OCI-LY1 (cell line): ENCODE results near the gene IRX1.

ENCODE experiments used
- H2AFZ ChIP-seq: fragments of 200-600 bp; sonication (generic), shearing (Covaris generic); 2 replicates; pipeline ENCODE4 v1.6.0; 2014; ENCODE audit warnings: antibody characterized with exemption, mild to moderate bottlenecking, low read length
- H3F3A ChIP-seq: fragments of 200-600 bp; sonication (generic), shearing (Covaris generic); 2 replicates; pipeline ENCODE4 v1.6.0; 2014; ENCODE audit warnings: mild to moderate bottlenecking, antibody characterized with exemption, low read length, moderate library complexity; ENCODE audit not compliant: insufficient read depth
- H3K27ac ChIP-seq: fragments of 200-600 bp; sonication (generic); 2 replicates; pipeline ENCODE4 v1.5.1; 2014; ENCODE audit warnings: low read length, mixed run types, mild to moderate bottlenecking, low read depth; ENCODE audit not compliant: poor library complexity, severe bottlenecking
- H3K27me3 ChIP-seq: fragments of 200-600 bp; sonication (generic); 2 replicates; pipeline ENCODE4 v1.6.0; 2014; ENCODE audit warnings: antibody characterized with exemption, mild to moderate bottlenecking, low read length, moderate library complexity; ENCODE audit not compliant: insufficient read depth
- H3K36me3 ChIP-seq: fragments of 200-600 bp; sonication (generic); 2 replicates; pipeline ENCODE4 v1.6.1; 2014; ENCODE audit warnings: mild to moderate bottlenecking, antibody characterized with exemption, low read length, moderate library complexity, mixed read lengths; ENCODE audit not compliant: insufficient read depth
- H3K4me1 ChIP-seq: fragments of 200-600 bp; sonication (generic); 2 replicates; pipeline ENCODE4 v1.5.1; 2014; ENCODE audit warnings: mild to moderate bottlenecking, low read length, moderate library complexity; ENCODE audit not compliant: insufficient read depth, severe bottlenecking
- H3K4me2 ChIP-seq: fragments of 200-600 bp; sonication (generic), shearing (Covaris generic); 2 replicates; pipeline ENCODE4 v1.6.1; 2014; ENCODE audit warnings: low read length
- H3K4me3 ChIP-seq: fragments of 200-600 bp; sonication (generic); 2 replicates; pipeline ENCODE4 v1.5.1; 2014; ENCODE audit warnings: low read length, low read depth, mild to moderate bottlenecking, mixed read lengths; ENCODE audit not compliant: poor library complexity, severe bottlenecking
- H3K79me2 ChIP-seq: fragments of 200-600 bp; shearing (Covaris generic); 2 replicates; pipeline ENCODE4 v1.6.1; 2016; ENCODE audit warnings: mixed run types, low read length, mixed read lengths; ENCODE audit not compliant: insufficient read depth
- H3K9ac ChIP-seq: fragments of 200-600 bp; sonication (generic), shearing (Covaris generic); 2 replicates; pipeline ENCODE4 v1.6.1; 2014; ENCODE audit warnings: mild to moderate bottlenecking, low read length, mixed read lengths
- H3K9me2 ChIP-seq: fragments of 200-600 bp; sonication (generic), shearing (Covaris generic); 2 replicates; pipeline ENCODE4 v1.6.1; 2014; ENCODE audit warnings: low read depth, mild to moderate bottlenecking, low read length, mixed read lengths
- H3K9me3 ChIP-seq: fragments of 200-600 bp; shearing (Covaris generic); 2 replicates; pipeline ENCODE4 v1.6.1; 2014; ENCODE audit warnings: low read length, mixed read lengths
- H4K20me1 ChIP-seq: fragments of 200-600 bp; sonication (generic), shearing (Covaris generic); 2 replicates; pipeline ENCODE4 v1.6.0; 2016; ENCODE audit warnings: mild to moderate bottlenecking, low read length; ENCODE audit not compliant: insufficient read depth
- EZH2 ChIP-seq: fragments of 200-600 bp; sonication (generic), shearing (Covaris generic); IDR thresholded peaks from 2 replicates; pipeline ENCODE4 v1.8.0; 2017; ENCODE audit warnings: borderline replicate concordance, mixed run types, mild to moderate bottlenecking, antibody characterized with exemption, low read length, moderate library complexity, mixed read lengths
- TF ChIP-seq, protein P1 (sequence below): fragments of 200-600 bp; sonication (generic), shearing (Covaris generic); IDR thresholded peaks from 2 replicates; pipeline ENCODE4 v1.5.1; 2017; ENCODE audit warnings: mild to moderate bottlenecking, antibody characterized with exemption, low read length, moderate library complexity, mixed read lengths

The IRX1 gene

DNA sequence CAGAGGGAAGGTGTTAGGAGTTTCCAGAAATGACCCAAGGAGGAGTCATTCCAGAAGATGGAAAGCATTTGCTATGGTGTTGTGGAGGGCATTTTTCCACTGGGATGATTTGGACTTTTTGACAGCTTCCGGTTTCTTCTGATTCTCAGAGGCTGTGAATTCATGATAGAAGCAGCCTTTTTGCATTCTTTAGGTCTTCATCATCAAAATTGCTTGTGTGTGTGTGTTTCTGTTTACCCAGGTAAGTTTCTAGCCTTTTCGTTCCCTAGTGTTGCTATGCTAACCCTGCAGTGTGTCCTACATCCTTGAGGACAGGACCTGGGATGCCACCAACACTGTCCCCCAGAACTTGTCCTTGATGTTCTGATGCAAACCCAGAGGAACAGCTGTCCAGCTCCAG, 19.6 kb downstream of the IRX1 start:
- Histone ChIP-seq H3K9me2 (no peaks in the 10 kb centered on the region), H3K27me3 (no peaks in the 10 kb centered on the region), H3K9ac (no peak overlapping the region), H3F3A (no peaks in the 10 kb centered on the region), H3K4me3 (no peak overlapping the region), H3K36me3 (no peaks in the 10 kb centered on the region), H3K9me3 (no peaks in the 10 kb centered on the region), H4K20me1 (no peaks in the 10 kb centered on the region), H3K4me1 (no peaks in the 10 kb centered on the region), H3K27ac (no peak overlapping the region), H3K79me2 (no peaks in the 10 kb centered on the region), H3K4me2 (no peak overlapping the region), H2AFZ (no peak overlapping the region)
- TF ChIP-seq EZH2: no peak
- TF ChIP-seq, protein P1, sequence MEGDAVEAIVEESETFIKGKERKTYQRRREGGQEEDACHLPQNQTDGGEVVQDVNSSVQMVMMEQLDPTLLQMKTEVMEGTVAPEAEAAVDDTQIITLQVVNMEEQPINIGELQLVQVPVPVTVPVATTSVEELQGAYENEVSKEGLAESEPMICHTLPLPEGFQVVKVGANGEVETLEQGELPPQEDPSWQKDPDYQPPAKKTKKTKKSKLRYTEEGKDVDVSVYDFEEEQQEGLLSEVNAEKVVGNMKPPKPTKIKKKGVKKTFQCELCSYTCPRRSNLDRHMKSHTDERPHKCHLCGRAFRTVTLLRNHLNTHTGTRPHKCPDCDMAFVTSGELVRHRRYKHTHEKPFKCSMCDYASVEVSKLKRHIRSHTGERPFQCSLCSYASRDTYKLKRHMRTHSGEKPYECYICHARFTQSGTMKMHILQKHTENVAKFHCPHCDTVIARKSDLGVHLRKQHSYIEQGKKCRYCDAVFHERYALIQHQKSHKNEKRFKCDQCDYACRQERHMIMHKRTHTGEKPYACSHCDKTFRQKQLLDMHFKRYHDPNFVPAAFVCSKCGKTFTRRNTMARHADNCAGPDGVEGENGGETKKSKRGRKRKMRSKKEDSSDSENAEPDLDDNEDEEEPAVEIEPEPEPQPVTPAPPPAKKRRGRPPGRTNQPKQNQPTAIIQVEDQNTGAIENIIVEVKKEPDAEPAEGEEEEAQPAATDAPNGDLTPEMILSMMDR: no peak

DNA sequence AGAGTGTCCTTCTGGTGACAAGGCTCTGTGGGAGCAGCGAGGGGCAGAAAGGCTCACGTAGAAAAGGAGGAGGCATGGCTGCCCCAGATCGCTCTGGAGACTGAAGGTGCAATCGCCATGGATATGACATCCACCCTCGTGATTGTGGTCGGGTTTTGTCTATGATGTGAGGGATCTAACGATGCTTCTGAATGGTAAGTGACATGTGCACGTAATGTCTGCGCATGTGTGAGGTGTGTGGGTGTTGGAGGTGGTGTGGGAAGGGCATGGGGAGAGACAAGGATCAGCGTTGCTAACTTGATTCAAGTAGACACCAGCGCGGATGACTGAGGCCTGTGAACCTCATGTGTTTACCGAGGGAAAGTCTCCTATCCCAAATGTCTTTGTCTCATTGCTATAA, 20.2 kb downstream of the IRX1 start:
- H2AFZ ChIP-seq: no peak overlapping the region
- no peaks in the 10 kb centered on the region for H3K9me2 ChIP-seq
- no peak overlapping the region for H3K4me2 ChIP-seq
- no peaks in the 10 kb centered on the region for H3F3A ChIP-seq
- H3K36me3 ChIP-seq: no peaks in the 10 kb centered on the region
- no peaks in the 10 kb centered on the region for H3K9me3 ChIP-seq
- no peaks in the 10 kb centered on the region for H3K4me1 ChIP-seq
- no peak overlapping the region for H3K4me3 ChIP-seq
- H3K79me2 ChIP-seq: no peaks in the 10 kb centered on the region
- no peaks in the 10 kb centered on the region for H4K20me1 ChIP-seq
- H3K27me3 ChIP-seq: no peaks in the 10 kb centered on the region
- no peak for TF ChIP-seq EZH2
- TF ChIP-seq, protein P1: no peak
- H3K9ac ChIP-seq: no peak overlapping the region
- no peak overlapping the region for H3K27ac ChIP-seq

DNA sequence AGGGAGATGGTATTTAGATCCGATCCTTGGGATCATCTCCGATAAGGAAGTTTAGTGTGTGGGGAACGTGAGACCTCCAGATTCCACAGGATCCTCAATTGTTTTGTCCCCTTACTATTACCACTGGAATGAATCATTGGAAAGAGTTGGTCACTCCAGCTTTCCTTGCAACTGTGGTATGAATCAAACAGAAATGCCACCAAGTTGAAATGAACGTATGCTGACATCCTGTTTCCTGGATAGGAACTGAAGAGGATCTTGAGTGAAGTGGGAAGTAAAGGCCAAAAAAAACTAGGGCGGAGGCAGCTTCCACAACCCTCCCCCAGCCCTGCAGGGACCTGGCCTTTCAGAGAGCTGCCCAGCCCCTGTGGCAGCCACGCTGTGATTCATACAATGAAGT, 23.9 kb downstream of the IRX1 start:
- H3K79me2 ChIP-seq: no peaks in the 10 kb centered on the region
- H3K27ac ChIP-seq: no peak overlapping the region
- no peaks in the 10 kb centered on the region for H3K9me3 ChIP-seq
- H3K27me3 ChIP-seq: no peaks in the 10 kb centered on the region
- H3F3A ChIP-seq: no peaks in the 10 kb centered on the region
- no peaks in the 10 kb centered on the region for H3K36me3 ChIP-seq
- H4K20me1 ChIP-seq: no peaks in the 10 kb centered on the region
- no peak overlapping the region for H3K9ac ChIP-seq
- no peak overlapping the region for H3K4me2 ChIP-seq
- H3K4me3 ChIP-seq: no peak overlapping the region
- TF ChIP-seq, protein P1: no peak
- TF ChIP-seq EZH2: no peak
- no peaks in the 10 kb centered on the region for H3K9me2 ChIP-seq
- H2AFZ ChIP-seq: no peak overlapping the region
- H3K4me1 ChIP-seq: no peaks in the 10 kb centered on the region
